H1 (cell line): Measurements from ENCODE around the gene KISS1R. TPM values are rescaled to one million over a fixed set of nuclear protein-coding genes. Genes with fewer than 3 reads are reported as not detected.

ENCODE experiments used
- ASH2L ChIP-seq: fragments of 200-600, 300-600 bp; sonication (generic); IDR thresholded peaks from one replicate; pipeline ENCODE4 v1.7.1; 2017; ENCODE audit warnings: low read length
- EP300 ChIP-seq, 2 experiments: IDR thresholded peaks; 1 replicate in 1 of 2; 2 replicates in 1 of 2; pipeline ENCODE4 v1.6.1; 2011 to 2012; ENCODE audit warnings: low read depth in 2 of 2, low read length in 2 of 2, mild to moderate bottlenecking in 2 of 2, borderline replicate concordance in 1 of 2, inconsistent platforms in 1 of 2, moderate library complexity in 1 of 2
- KDM1A ChIP-seq: fragments of 200-600, 300-600 bp; sonication (generic); IDR thresholded peaks from 2 replicates; pipeline ENCODE4 v1.7.1; 2016; ENCODE audit warnings: mild to moderate bottlenecking, low read length, borderline replicate concordance
- SIN3A ChIP-seq, 2 experiments: IDR thresholded peaks in 1 of 2; conservative IDR thresholded peaks in 1 of 2; 2 replicates each; pipeline ENCODE4 v1.6.1; 2011 to 2012; ENCODE audit warnings: low read length in 2 of 2, improper control_type of control experiment in 1 of 2, low read depth in 1 of 2, mild to moderate bottlenecking in 1 of 2
- polyA plus RNA-seq, 7 experiments: library from polyadenylated mRNA; depleted of rRNA in 3 of 7; stranded (reverse) in 5 of 7; unstranded in 2 of 7; fragments of >200 nt in 5 of 7; fragments of 200-250 nt in 2 of 7; gene quantifications; 1 replicate in 5 of 7; 2 replicates in 1 of 7; 4 replicates in 1 of 7; pipeline versions ENCODE4 v1.2.1 to v1.2.3, GENCODE V29; 2011 to 2013; ENCODE audit warnings: missing spikeins in 2 of 7, mixed read lengths in 2 of 7
- total RNA-seq: library from RNA; stranded (reverse); fragmentation: NEBNext Ultra II Directional; extraction: Animal tissue kit (Norgen Biotek cat#: 25700); gene quantifications from 2 replicates; pipeline ENCODE4 v1.2.1, GENCODE V29; 2021
- TF ChIP-seq, protein P1 (sequence below), 3 experiments: IDR thresholded peaks; 1 replicate in 2 of 3; 2 replicates in 1 of 3; pipeline versions ENCODE4 v1.5.1 to v1.6.1; 2011; ENCODE audit warnings: low read length in 3 of 3, mild to moderate bottlenecking in 3 of 3, inconsistent platforms in 2 of 3, low read depth in 1 of 3, moderate library complexity in 1 of 3; ENCODE audit not compliant: insufficient read depth in 1 of 3; ENCODE audit errors: control extremely low read depth in 1 of 3

The KISS1R gene
- total and polyA plus RNA-seq, 2 of the 8 experiments (the other 6 are each of a cell fraction or from before 2014, with no cell fraction given) = 2.3 to 2.7 TPM

GRCh38 chr19:917323-918151 lies at the start of gene KISS1R (continued):
- TF ChIP-seq, protein P1, sequence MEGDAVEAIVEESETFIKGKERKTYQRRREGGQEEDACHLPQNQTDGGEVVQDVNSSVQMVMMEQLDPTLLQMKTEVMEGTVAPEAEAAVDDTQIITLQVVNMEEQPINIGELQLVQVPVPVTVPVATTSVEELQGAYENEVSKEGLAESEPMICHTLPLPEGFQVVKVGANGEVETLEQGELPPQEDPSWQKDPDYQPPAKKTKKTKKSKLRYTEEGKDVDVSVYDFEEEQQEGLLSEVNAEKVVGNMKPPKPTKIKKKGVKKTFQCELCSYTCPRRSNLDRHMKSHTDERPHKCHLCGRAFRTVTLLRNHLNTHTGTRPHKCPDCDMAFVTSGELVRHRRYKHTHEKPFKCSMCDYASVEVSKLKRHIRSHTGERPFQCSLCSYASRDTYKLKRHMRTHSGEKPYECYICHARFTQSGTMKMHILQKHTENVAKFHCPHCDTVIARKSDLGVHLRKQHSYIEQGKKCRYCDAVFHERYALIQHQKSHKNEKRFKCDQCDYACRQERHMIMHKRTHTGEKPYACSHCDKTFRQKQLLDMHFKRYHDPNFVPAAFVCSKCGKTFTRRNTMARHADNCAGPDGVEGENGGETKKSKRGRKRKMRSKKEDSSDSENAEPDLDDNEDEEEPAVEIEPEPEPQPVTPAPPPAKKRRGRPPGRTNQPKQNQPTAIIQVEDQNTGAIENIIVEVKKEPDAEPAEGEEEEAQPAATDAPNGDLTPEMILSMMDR (IDR thresholded peaks at IDR 0.05; ENCODE audit: control extremely low read depth in 1 of 3, insufficient read depth in 1 of 3, low read depth in 1 of 3, low read length in 3 of 3) = peak; percentile 62 to 95 (median 79)
- TF ChIP-seq EP300 (IDR thresholded peaks at IDR 0.05; ENCODE audit: borderline replicate concordance in 1 of 2, low read depth in 2 of 2, low read length in 2 of 2) = 0 out of 3 replicates have a peak, but pooled peaks of 1 of the 2 experiments have one; percentile 28
- peak; percentile 48 for TF ChIP-seq ASH2L
- 0 out of 4 replicates have a peak, but pooled peaks of 1 of the 2 experiments have one; percentile 53 for TF ChIP-seq SIN3A (conservative IDR thresholded peaks at IDR 0.05 in 1 of 2, IDR thresholded peaks at IDR 0.05 in 1 of 2; ENCODE audit: low read depth in 1 of 2, low read length in 2 of 2)
- TF ChIP-seq KDM1A = peak; percentile 19; the same call in 1 of the 2 replicates
